Pancreas (tissue), 10 donors: ENCODE data around the gene RUFY3. TPM values are rescaled to one million over a fixed set of nuclear protein-coding genes. Genes with fewer than 3 reads are reported as not detected.
"Not testable (repeated sequence)": the region's sequence is repeated elsewhere in the genome, so short reads cannot be mapped to it uniquely, and the experiment has no call there.

Experiments
- ATAC-seq, 4 donors: fragments of 200-7000 bp; cut with Tn5 transposase; one replicate each; pipeline versions ENCODE4 v1.8.0 to v1.9.1; 2020; ENCODE audit warnings: mild to moderate bottlenecking in 4 of 4, moderate library complexity in 4 of 4
- DNase-seq, 6 donors: peaks; one replicate each; pipeline ENCODE4 v3.0.0-alpha.2; 2020
- FAIRE-seq: peaks from 2 replicates; lab custom pipeline; 2012; peaks lifted over from hg19 to GRCh38; lab: Jason Lieb, UNC
- H3K27ac ChIP-seq, 4 donors: fragments of 200-600 bp; sonication (generic); 1 replicate in 3 of 4; 2 replicates in 1 of 4; pipeline versions ENCODE4 v1.5.0 to v1.8.0; 2020
- H3K27me3 ChIP-seq, 4 donors: fragments of 200-600 bp; one replicate each; pipeline ENCODE4 v1.8.0; 2021
- H3K36me3 ChIP-seq, 3 donors: fragments of 200-600 bp; sonication (generic) in 1 of 3; one replicate each; pipeline versions ENCODE4 v1.5.0 to v1.8.0; 2020 to 2021
- H3K4me1 ChIP-seq, 3 donors: fragments of 200-600 bp; one replicate each; pipeline ENCODE4 v1.8.0; 2021
- H3K4me3 ChIP-seq, 4 donors: fragments of 200-600 bp; sonication (generic) in 2 of 4; one replicate each; pipeline versions ENCODE4 v1.5.0 to v1.8.0; 2020 to 2021
- H3K9me3 ChIP-seq, 4 donors: fragments of 200-600 bp; one replicate each; pipeline ENCODE4 v1.8.0; 2021
- WGBS, 2 donors: extraction: QIAGEN DNeasy Blood & Tissue Kit; methylation state at CpG; one replicate each; pipeline ENCODE4 v1.1.7; 2013; 5-methylcytosine and 5-hydroxymethylcytosine counted together
- intact Hi-C, 3 donors: fragments of 100-400 bp; cut with DNase I; formaldehyde crosslinking; loops; one replicate each; pipeline versions ENCODE4 v1.11.1 to v1.14.2; 2022
- polyA plus RNA-seq, 2 donors: library from polyadenylated mRNA; stranded (reverse); fragments of 200-250 nt; gene quantifications; one replicate each; pipeline ENCODE4 v1.2.3, GENCODE V29; 2013
- total RNA-seq, 6 donors: library from RNA; stranded (reverse); fragmentation: NEBNext Ultra II Directional in 4 of 6; extraction: Animal tissue kit (Norgen Biotek cat#: 25700) in 4 of 6; gene quantifications; one replicate each; pipeline versions ENCODE4 v1.2.1 to v1.2.4, GENCODE V29; 2021 to 2023
- TF ChIP-seq, protein P1 (sequence below), 4 donors: fragments of 200-600 bp; sonication (generic) in 3 of 4; IDR thresholded peaks; one replicate each; pipeline versions ENCODE4 v1.5.0 to v1.8.0; 2021; ENCODE audit warnings: antibody characterized with exemption in 4 of 4
- donor health status: healthy with polysubstance abuse.
- donor health status: DM: no; HTN: no; CAD: no; lungs with moderate emphysema.
- donor health status: DM: no; HTN: no; CAD: no.
- donor health status: control.
- donor health status: control.
- donor health status: Bipolar disorder and iron deficiency.
- donor health status: DM: yes; HTN: yes; CAD: no.
- donor health status: DM: no; HTN: no; CAD: no.
- donor health status: DM: no; HTN: no; CAD: no.
- donor health status: DM: yes; HTN: yes; CAD: no.

RUFY3 gene
- total and polyA plus RNA-seq, 8 donors: 18.3 to 42.1 (median 22.0) TPM

GRCh38 chr4:70700712-70701111 is 21.1 kb upstream of the RUFY3 start:
- no peak overlapping the region for H3K27ac ChIP-seq
- FAIRE-seq: no peak
- no peak for DNase-seq
- no peak for ATAC-seq
- no peaks in the 10 kb centered on the region for H3K9me3 ChIP-seq
- peaks cover 0 to 5% (median 0%) of the 10 kb centered on the region in 3 donors for H3K4me1 ChIP-seq
- TF ChIP-seq, protein P1, sequence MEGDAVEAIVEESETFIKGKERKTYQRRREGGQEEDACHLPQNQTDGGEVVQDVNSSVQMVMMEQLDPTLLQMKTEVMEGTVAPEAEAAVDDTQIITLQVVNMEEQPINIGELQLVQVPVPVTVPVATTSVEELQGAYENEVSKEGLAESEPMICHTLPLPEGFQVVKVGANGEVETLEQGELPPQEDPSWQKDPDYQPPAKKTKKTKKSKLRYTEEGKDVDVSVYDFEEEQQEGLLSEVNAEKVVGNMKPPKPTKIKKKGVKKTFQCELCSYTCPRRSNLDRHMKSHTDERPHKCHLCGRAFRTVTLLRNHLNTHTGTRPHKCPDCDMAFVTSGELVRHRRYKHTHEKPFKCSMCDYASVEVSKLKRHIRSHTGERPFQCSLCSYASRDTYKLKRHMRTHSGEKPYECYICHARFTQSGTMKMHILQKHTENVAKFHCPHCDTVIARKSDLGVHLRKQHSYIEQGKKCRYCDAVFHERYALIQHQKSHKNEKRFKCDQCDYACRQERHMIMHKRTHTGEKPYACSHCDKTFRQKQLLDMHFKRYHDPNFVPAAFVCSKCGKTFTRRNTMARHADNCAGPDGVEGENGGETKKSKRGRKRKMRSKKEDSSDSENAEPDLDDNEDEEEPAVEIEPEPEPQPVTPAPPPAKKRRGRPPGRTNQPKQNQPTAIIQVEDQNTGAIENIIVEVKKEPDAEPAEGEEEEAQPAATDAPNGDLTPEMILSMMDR (IDR thresholded peaks at IDR 0.05): no peak
- 74 to 83% methylated on average over 5 of the region's 5 CpGs for WGBS, 2 donors
- H3K4me3 ChIP-seq: no peak overlapping the region
- intact Hi-C loops: no loop called here
- no peaks in the 10 kb centered on the region for H3K27me3 ChIP-seq
- no peaks in the 10 kb centered on the region for H3K36me3 ChIP-seq

DNA sequence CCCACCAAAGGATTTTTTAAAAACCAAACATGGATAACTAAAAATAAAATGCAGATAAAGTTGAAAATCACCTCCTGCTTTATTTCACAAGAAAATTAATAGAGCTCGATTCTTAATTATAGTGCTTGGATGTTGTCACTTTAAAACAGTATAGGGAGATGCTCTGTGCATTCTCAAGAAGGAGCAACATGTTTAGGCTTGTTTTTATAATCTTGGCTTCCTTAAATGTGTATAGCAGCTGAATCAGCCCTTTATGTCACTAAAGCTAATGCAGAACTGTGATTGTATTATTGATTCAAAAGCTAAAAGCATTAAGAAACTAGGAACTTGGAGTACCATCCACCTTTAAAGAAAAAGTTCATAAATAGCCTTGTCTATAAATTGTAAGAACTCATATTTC is 20.5 kb upstream of the RUFY3 start:
- Histone ChIP-seq H3K9me3 (no peaks in the 10 kb centered on the region), H3K36me3 (no peaks in the 10 kb centered on the region), H3K27me3 (no peaks in the 10 kb centered on the region), H3K4me3 (no peak overlapping the region), H3K27ac (no peak overlapping the region), H3K4me1 (peaks cover 0 to 6% (median under 1%) of the 10 kb centered on the region in 3 donors)
- 71 to 80% methylated on average over 1 of the region's 1 CpG for WGBS, 2 donors
- intact Hi-C loops: no loop called here
- no peak for FAIRE-seq
- no peak for DNase-seq
- no peak for ATAC-seq
- TF ChIP-seq, protein P1 (IDR thresholded peaks at IDR 0.05): no peak

DNA sequence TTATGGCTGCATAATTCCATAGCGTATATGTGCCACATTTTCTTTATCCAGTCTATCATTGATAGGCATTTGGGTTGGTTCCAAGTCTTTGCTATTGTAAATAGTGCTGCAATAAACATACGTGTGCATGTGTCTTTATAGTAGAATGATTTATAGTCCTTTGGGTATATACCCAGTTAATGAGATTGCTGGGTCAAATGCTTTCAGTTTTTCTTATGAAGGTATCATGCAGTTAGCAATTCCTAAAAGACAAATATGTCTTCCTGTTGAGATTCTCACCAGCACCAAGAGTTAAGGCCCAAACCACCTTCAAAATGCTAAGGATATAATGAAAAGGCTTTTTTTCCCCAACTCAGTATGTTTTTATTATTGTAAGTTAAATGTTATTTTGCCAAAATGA is 19.2 kb upstream of the RUFY3 start:
- FAIRE-seq, DNase-seq, H3K27me3 ChIP-seq, intact Hi-C loops, H3K4me3 ChIP-seq, H3K9me3 ChIP-seq, ATAC-seq, H3K36me3 ChIP-seq, H3K27ac ChIP-seq: not testable (repeated sequence)
- H3K4me1 ChIP-seq: peaks cover 4 to 19% (median 12%) of the 10 kb centered on the region in 3 donors
- 42 to 45% methylated on average over 2 of the region's 2 CpGs for WGBS, 2 donors

GRCh38 chr4:70703619-70704214 is 18.0 kb upstream of the RUFY3 start:
- DNase-seq (no peak), ATAC-seq (peak in 2 of 4 donors; percentile 15 to 61), FAIRE-seq (peak; percentile 17)
- Histone ChIP-seq H3K27me3 (no peaks in the 10 kb centered on the region), H3K4me1 (peaks cover 7 to 21% (median 12%) of the 10 kb centered on the region in 3 donors), H3K27ac (peak overlapping the region; percentile 78 to 98 (median 94)), H3K9me3 (no peaks in the 10 kb centered on the region), H3K36me3 (no peaks in the 10 kb centered on the region), H3K4me3 (peak overlapping the region; percentile 60 to 95 (median 89))
- intact Hi-C loops: no loop called here
- 1% methylated on average over 11 of the region's 11 CpGs for WGBS, 2 donors
- TF ChIP-seq, protein P1 (IDR thresholded peaks at IDR 0.05): no peak

DNA sequence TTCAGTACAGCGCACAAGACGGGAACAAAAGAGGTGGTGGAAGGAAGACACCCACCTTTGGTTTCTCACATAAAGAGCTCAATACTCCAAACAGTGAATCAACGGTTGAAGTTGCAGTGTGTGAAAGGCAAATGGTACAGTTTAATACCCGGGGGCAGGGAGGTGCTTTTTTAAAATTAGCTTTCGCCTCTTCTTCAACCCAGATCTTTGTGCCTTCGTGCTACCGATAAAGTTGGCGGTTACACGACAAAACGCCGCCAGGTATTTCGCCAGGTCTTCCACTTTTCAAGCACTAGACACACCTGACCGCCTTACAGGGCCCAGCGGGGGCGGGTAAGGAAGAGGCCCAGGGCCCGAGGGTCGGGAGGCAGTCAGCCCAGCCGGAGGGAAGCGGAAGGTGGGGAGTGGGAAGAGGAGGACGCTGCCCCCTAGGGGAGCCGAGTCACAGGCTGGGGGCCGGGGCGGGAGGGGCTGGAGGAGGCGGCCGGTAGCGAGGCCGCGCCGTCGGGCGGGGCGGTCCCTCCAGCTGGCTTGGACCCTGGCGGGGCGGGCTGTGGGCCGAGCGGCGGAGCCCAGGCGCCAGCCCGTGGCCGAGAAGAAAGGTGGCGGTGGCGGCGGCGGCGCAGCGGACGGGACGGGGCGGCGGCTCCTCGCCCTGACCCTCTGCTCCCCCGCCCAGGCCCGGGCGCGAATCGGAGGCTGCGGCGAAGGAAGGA is 17.4 kb upstream of the RUFY3 start:
- intact Hi-C loops: no loop called here
- ATAC-seq (peak; percentile 80 to 86 (median 84)), DNase-seq (peak; percentile 81 to 91 (median 86)), FAIRE-seq (no peak)
- 0 to 1% methylated on average over 45 to 58 of the region's 58 CpGs for WGBS, 2 donors
- Histone ChIP-seq H3K4me1 (peaks cover 11 to 26% (median 12%) of the 10 kb centered on the region in 3 donors), H3K27ac (peak overlapping the region; percentile 78 to 98 (median 94)), H3K9me3 (no peaks in the 10 kb centered on the region), H3K4me3 (peak overlapping the region; percentile 60 to 95 (median 89)), H3K27me3 (no peaks in the 10 kb centered on the region), H3K36me3 (no peaks in the 10 kb centered on the region)
- TF ChIP-seq, protein P1 (IDR thresholded peaks at IDR 0.05): peak in 1 of 4 donors; percentile 22
